SU-DHL-6 (cell line): ENCODE measurements around the gene SNAP23.

Experiments used
- CTCF ChIP-seq: fragments of 200-600 bp; sonication (generic); IDR thresholded peaks from one replicate; pipeline ENCODE4 v1.5.1; 2017; ENCODE audit warnings: antibody characterized with exemption, mild to moderate bottlenecking, low read length, moderate library complexity; ENCODE audit not compliant: insufficient read depth, poor library complexity, severe bottlenecking
- EZH2phosphoT487 ChIP-seq: fragments of 200-600 bp; sonication (generic), shearing (Covaris generic); conservative IDR thresholded peaks from 2 replicates; pipeline ENCODE4 v1.6.1; 2018; ENCODE audit warnings: mild to moderate bottlenecking, antibody characterized with exemption, low read length, moderate library complexity, mixed read lengths

- TF ChIP-seq EZH2phosphoT487 (no peak), CTCF (no peak)
These were observed 9.2 kb downstream of the SNAP23 start for GRCh38 chr15:42504631-42505030.
